WTC11 (cell line): ENCODE measurements around the gene MS4A15. TPM values are rescaled to one million over a fixed set of nuclear protein-coding genes. Genes with fewer than 3 reads are reported as not detected.

Experiments
- ATAC-seq: fragments of 200-7000 bp; cut with Tn5 transposase; 2 replicates; pipeline ENCODE4 v1.10.0; 2021; ENCODE audit warnings: mild to moderate bottlenecking, moderate library complexity
- CTCF ChIA-PET: fragments of 300-600 bp; sonication (Branson Sonifier 250); formaldehyde crosslinking; loops from one replicate; lab custom pipeline; 2021; ENCODE audit warnings: antibody characterized with exemption; lab: Charles Lee
- POLR2A ChIA-PET: fragments of 350-600 bp; sonication (Branson Sonifier 250); formaldehyde crosslinking; loops from one replicate; lab custom pipeline; 2021; ENCODE audit warnings: antibody characterized with exemption; lab: Charles Lee
- DNase-seq: peaks from one replicate; pipeline ENCODE4 v3.0.0; 2021; ENCODE audit warnings: low spot score
- H3K27ac Mint-ChIP-seq: 2 replicates; pipeline ENCODE4 v1.8.0; 2021; ENCODE audit warnings: mixed read lengths
- H3K27me3 Mint-ChIP-seq: 2 replicates; pipeline ENCODE4 v1.8.0; 2021; ENCODE audit warnings: low read depth, mild to moderate bottlenecking, moderate library complexity, mixed read lengths
- H3K36me3 Mint-ChIP-seq: 2 replicates; pipeline ENCODE4 v1.8.0; 2021; ENCODE audit warnings: mixed read lengths
- H3K4me1 Mint-ChIP-seq: 2 replicates; pipeline ENCODE4 v1.8.0; 2022; ENCODE audit warnings: mixed read lengths
- H3K4me3 Mint-ChIP-seq: 2 replicates; pipeline ENCODE4 v1.8.0; 2021; ENCODE audit warnings: mild to moderate bottlenecking, moderate library complexity, mixed read lengths
- H3K9me3 Mint-ChIP-seq: 2 replicates; pipeline ENCODE4 v1.8.0; 2021; ENCODE audit warnings: mixed read lengths
- ARID4B ChIP-seq: sonication (generic); formaldehyde crosslinking; IDR thresholded peaks from 2 replicates; pipeline ENCODE4 v1.8.0; 2023; ENCODE audit warnings: missing genetic modification reagents, mild to moderate bottlenecking, borderline replicate concordance
- ATF2 ChIP-seq: sonication (generic); formaldehyde crosslinking; IDR thresholded peaks from 2 replicates; pipeline ENCODE4 v1.8.1; 2022; ENCODE audit warnings: low read depth, missing genetic modification reagents, borderline replicate concordance
- ATF6 ChIP-seq: sonication (generic); formaldehyde crosslinking; IDR thresholded peaks from 2 replicates; pipeline ENCODE4 v1.8.1; 2023; ENCODE audit warnings: mild to moderate bottlenecking, missing genetic modification reagents
- GRHL2 ChIP-seq: fragments of 250-450 bp; sonication (Bioruptor Pico); IDR thresholded peaks from 2 replicates; pipeline ENCODE4 v1.8.0; 2022; ENCODE audit warnings: mild to moderate bottlenecking, moderate library complexity; ENCODE audit not compliant: insufficient replicate concordance, severe bottlenecking
- JAZF1 ChIP-seq: fragments of 250-450 bp; sonication (Bioruptor Pico); IDR thresholded peaks from 2 replicates; pipeline ENCODE4 v1.9.0; 2021; ENCODE audit warnings: moderate library complexity, mild to moderate bottlenecking, inconsistent platforms
- MXD4 ChIP-seq: fragments of 250-450 bp; sonication (Bioruptor Pico); IDR thresholded peaks from 2 replicates; pipeline ENCODE4 v1.8.0; 2021; ENCODE audit warnings: mild to moderate bottlenecking, moderate library complexity, borderline replicate concordance
- NFATC4 ChIP-seq: fragments of 250-450 bp; sonication (Bioruptor Pico); IDR thresholded peaks from 2 replicates; pipeline ENCODE4 v1.9.0; 2021; ENCODE audit warnings: mild to moderate bottlenecking
- TEAD1 ChIP-seq: sonication (generic); formaldehyde crosslinking; IDR thresholded peaks from 2 replicates; pipeline ENCODE4 v1.8.0; 2022; ENCODE audit warnings: mild to moderate bottlenecking, missing genetic modification reagents
- TP53 ChIP-seq: sonication (generic); formaldehyde crosslinking; IDR thresholded peaks from 2 replicates; pipeline ENCODE4 v1.8.1; 2023; ENCODE audit warnings: mild to moderate bottlenecking, missing genetic modification reagents
- ZNF423 ChIP-seq: fragments of 250-450 bp; sonication (Bioruptor Pico); IDR thresholded peaks from 2 replicates; pipeline ENCODE4 v2.1.2; 2022; ENCODE audit warnings: mild to moderate bottlenecking, moderate library complexity
- total RNA-seq: library from RNA; stranded (reverse); gene quantifications from 3 replicates; pipeline ENCODE4 v1.2.3, GENCODE V29; 2021
- TF ChIP-seq, protein P1 (sequence below): fragments of 250-450 bp; sonication (Bioruptor Pico); IDR thresholded peaks from 2 replicates; pipeline ENCODE4 v1.9.0; 2021; ENCODE audit warnings: mild to moderate bottlenecking
- TF ChIP-seq, protein P2 (sequence below): sonication (generic); formaldehyde crosslinking; IDR thresholded peaks from 2 replicates; pipeline ENCODE4 v1.8.0; 2022; ENCODE audit warnings: missing genetic modification reagents

The MS4A15 gene
- total RNA-seq, 1 experiment from 2014 or later: 0.09 TPM

DNA sequence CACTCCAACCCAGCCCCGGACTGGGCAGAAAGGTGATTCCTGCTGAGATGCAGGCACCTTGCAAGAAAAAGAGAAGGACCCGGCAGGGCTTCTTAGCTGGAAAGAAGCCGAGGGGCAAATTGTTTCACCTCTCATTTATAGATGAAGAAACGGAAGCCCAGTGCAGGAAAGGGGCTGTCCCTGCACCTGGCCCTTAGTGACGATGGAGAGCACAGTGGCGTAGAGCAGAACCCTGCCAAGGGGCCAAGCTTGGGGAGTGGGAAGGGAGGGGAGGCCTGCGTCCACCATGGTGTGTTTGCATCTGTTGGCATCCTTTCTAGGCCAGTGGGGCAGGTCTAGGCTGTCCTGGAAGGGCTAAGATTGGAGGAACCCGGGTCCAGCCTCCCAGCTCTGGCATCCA is 7.8 kb upstream of the MS4A15 start:
- no peak for ATAC-seq

More for the DNA sequence above, 7.8 kb upstream of the MS4A15 start:
- Mint-ChIP-seq H3K27me3 (peaks cover 7% of the 10 kb centered on the region; the same call in 1 of the 2 replicates), H3K27ac (no peak overlapping the region), H3K4me3 (no peak overlapping the region), H3K9me3 (peaks cover 15% of the 10 kb centered on the region), H3K36me3 (no peaks in the 10 kb centered on the region)
- ChIA-PET CTCF (interaction anchor here (1.3 to 3.3 kb wide), 2 partner anchors 9 to 14 kb away, joined by 3 to 20 read pairs; no protein-coding TSS in a partner anchor), POLR2A (no interaction called here)
- TF ChIP-seq, protein P1, sequence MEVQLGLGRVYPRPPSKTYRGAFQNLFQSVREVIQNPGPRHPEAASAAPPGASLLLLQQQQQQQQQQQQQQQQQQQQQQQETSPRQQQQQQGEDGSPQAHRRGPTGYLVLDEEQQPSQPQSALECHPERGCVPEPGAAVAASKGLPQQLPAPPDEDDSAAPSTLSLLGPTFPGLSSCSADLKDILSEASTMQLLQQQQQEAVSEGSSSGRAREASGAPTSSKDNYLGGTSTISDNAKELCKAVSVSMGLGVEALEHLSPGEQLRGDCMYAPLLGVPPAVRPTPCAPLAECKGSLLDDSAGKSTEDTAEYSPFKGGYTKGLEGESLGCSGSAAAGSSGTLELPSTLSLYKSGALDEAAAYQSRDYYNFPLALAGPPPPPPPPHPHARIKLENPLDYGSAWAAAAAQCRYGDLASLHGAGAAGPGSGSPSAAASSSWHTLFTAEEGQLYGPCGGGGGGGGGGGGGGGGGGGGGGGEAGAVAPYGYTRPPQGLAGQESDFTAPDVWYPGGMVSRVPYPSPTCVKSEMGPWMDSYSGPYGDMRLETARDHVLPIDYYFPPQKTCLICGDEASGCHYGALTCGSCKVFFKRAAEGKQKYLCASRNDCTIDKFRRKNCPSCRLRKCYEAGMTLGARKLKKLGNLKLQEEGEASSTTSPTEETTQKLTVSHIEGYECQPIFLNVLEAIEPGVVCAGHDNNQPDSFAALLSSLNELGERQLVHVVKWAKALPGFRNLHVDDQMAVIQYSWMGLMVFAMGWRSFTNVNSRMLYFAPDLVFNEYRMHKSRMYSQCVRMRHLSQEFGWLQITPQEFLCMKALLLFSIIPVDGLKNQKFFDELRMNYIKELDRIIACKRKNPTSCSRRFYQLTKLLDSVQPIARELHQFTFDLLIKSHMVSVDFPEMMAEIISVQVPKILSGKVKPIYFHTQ: no peak
- TF ChIP-seq, protein P2, sequence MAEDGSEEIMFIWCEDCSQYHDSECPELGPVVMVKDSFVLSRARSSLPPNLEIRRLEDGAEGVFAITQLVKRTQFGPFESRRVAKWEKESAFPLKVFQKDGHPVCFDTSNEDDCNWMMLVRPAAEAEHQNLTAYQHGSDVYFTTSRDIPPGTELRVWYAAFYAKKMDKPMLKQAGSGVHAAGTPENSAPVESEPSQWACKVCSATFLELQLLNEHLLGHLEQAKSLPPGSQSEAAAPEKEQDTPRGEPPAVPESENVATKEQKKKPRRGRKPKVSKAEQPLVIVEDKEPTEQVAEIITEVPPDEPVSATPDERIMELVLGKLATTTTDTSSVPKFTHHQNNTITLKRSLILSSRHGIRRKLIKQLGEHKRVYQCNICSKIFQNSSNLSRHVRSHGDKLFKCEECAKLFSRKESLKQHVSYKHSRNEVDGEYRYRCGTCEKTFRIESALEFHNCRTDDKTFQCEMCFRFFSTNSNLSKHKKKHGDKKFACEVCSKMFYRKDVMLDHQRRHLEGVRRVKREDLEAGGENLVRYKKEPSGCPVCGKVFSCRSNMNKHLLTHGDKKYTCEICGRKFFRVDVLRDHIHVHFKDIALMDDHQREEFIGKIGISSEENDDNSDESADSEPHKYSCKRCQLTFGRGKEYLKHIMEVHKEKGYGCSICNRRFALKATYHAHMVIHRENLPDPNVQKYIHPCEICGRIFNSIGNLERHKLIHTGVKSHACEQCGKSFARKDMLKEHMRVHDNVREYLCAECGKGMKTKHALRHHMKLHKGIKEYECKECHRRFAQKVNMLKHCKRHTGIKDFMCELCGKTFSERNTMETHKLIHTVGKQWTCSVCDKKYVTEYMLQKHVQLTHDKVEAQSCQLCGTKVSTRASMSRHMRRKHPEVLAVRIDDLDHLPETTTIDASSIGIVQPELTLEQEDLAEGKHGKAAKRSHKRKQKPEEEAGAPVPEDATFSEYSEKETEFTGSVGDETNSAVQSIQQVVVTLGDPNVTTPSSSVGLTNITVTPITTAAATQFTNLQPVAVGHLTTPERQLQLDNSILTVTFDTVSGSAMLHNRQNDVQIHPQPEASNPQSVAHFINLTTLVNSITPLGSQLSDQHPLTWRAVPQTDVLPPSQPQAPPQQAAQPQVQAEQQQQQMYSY (CRISPR knock-in tag): no peak
- no peak for TF ChIP-seq ARID4B (CRISPR knock-in tag)
- no peak for TF ChIP-seq TP53
- no peak for TF ChIP-seq TEAD1 (CRISPR knock-in tag)
- no peak for TF ChIP-seq GRHL2 (CRISPR knock-in tag)
- TF ChIP-seq JAZF1 (CRISPR knock-in tag): no peak
- TF ChIP-seq MXD4 (CRISPR knock-in tag): no peak
- TF ChIP-seq ATF2: no peak
- TF ChIP-seq NFATC4 (CRISPR knock-in tag): no peak
- no peak for TF ChIP-seq ATF6
- no peak for TF ChIP-seq ZNF423 (CRISPR knock-in tag)
- TF ChIP-seq, all 79 proteins: peak for 0
- peaks cover 8% of the 10 kb centered on the region for H3K4me1 Mint-ChIP-seq
- no peak for DNase-seq
